GM12878 (cell line): ENCODE data around the gene PPP6R2.

Experiments
- EZH2 ChIP-seq: IDR thresholded peaks from 2 replicates; pipeline ENCODE4 v1.6.1; 2012; ENCODE audit warnings: low read depth, mild to moderate bottlenecking, control low read depth, inconsistent platforms, low read length, borderline replicate concordance; ENCODE audit not compliant: control insufficient read depth
- FOXK2 ChIP-seq: fragments of 450-650 bp; IDR thresholded peaks from 2 replicates; pipeline ENCODE4 v1.6.1; 2017; ENCODE audit warnings: mild to moderate bottlenecking, moderate library complexity
- POLR2A ChIP-seq: IDR thresholded peaks from 2 replicates; pipeline ENCODE4 v1.6.1; 2011; ENCODE audit warnings: low read depth, mild to moderate bottlenecking, low read length
- RFX5 ChIP-seq: IDR thresholded peaks from 2 replicates; pipeline ENCODE4 v1.6.1; 2011; ENCODE audit warnings: low read depth, low read length, improper control_type of control experiment
- SMAD1 ChIP-seq: fragments of 450-650 bp; IDR thresholded peaks from 2 replicates; pipeline ENCODE4 v1.6.1; 2018; ENCODE audit warnings: mild to moderate bottlenecking, low read depth; ENCODE audit not compliant: partially characterized antibody
- TF ChIP-seq, protein P1 (sequence below), 3 experiments: IDR thresholded peaks in 2 of 3; conservative IDR thresholded peaks in 1 of 3; 2 replicates each; pipeline ENCODE4 v1.5.1; 2011; ENCODE audit warnings: low read depth in 3 of 3, low read length in 3 of 3, mild to moderate bottlenecking in 3 of 3, control low read depth in 2 of 3, moderate library complexity in 2 of 3, inconsistent platforms in 1 of 3, mixed read lengths in 1 of 3; ENCODE audit not compliant: control insufficient read depth in 2 of 3, insufficient read depth in 1 of 3; ENCODE audit errors: extremely low read depth in 1 of 3

DNA sequence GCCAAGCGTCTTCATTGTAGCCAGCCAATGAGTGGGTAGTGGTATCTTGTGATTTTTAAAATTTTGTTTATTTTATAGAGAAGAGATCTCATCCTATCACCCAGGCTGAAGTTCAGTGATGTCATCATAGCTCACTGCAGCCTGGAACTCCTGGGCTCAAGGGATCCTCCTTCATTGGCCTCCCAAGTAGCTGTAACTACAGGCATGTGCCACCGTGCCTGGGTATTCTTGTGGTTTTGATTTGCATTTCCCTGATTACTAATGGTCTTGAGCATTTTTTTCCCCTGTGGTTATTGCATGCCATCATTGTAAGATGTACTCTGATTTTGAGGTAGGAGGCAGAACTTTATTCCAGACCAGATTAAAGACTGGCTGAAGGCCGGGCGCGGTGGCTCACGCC lies 13.9 kb upstream of the PPP6R2 start:
- TF ChIP-seq, protein P1, sequence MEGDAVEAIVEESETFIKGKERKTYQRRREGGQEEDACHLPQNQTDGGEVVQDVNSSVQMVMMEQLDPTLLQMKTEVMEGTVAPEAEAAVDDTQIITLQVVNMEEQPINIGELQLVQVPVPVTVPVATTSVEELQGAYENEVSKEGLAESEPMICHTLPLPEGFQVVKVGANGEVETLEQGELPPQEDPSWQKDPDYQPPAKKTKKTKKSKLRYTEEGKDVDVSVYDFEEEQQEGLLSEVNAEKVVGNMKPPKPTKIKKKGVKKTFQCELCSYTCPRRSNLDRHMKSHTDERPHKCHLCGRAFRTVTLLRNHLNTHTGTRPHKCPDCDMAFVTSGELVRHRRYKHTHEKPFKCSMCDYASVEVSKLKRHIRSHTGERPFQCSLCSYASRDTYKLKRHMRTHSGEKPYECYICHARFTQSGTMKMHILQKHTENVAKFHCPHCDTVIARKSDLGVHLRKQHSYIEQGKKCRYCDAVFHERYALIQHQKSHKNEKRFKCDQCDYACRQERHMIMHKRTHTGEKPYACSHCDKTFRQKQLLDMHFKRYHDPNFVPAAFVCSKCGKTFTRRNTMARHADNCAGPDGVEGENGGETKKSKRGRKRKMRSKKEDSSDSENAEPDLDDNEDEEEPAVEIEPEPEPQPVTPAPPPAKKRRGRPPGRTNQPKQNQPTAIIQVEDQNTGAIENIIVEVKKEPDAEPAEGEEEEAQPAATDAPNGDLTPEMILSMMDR (IDR thresholded peaks at IDR 0.05 in 2 of 3, conservative IDR thresholded peaks at IDR 0.05 in 1 of 3; ENCODE audit: control insufficient read depth in 2 of 3, extremely low read depth in 1 of 3, insufficient read depth in 1 of 3, low read depth in 3 of 3, low read length in 3 of 3) = no peak
- TF ChIP-seq RFX5 = no peak
- TF ChIP-seq FOXK2 = no peak
- TF ChIP-seq EZH2 = no peak
- no peak for TF ChIP-seq POLR2A
- no peak for TF ChIP-seq SMAD1
